Mesendoderm (in vitro differentiated cells): Measurements from ENCODE around the gene ABCA1.

Experiments used
- DNase-seq: peaks from one replicate; pipeline ENCODE4 v3.0.0; 2013
- H2AK5ac ChIP-seq: 2 replicates; pipeline ENCODE4 v1.6.1; 2013; ENCODE audit warnings: low read length, inconsistent platforms
- H2BK120ac ChIP-seq: 2 replicates; pipeline ENCODE4 v1.6.1; 2013; ENCODE audit warnings: low read depth, mild to moderate bottlenecking, low read length, moderate library complexity, mixed read lengths
- H2BK15ac ChIP-seq: replicated peaks from 2 replicates; pipeline ENCODE4 v1.6.1; 2013; ENCODE audit warnings: low read depth, mild to moderate bottlenecking, moderate library complexity
- H2BK5ac ChIP-seq: 2 replicates; pipeline ENCODE4 v1.6.1; 2013; ENCODE audit warnings: low read length, inconsistent platforms
- H3K18ac ChIP-seq: 2 replicates; pipeline ENCODE4 v1.6.1; 2013; ENCODE audit warnings: mild to moderate bottlenecking, low read length, mixed read lengths
- H3K23ac ChIP-seq: one replicate; pipeline ENCODE4 v1.6.1; 2013; ENCODE audit warnings: low read length
- H3K27ac ChIP-seq: 2 replicates; pipeline ENCODE4 v1.5.1; 2013; ENCODE audit warnings: low read depth, mild to moderate bottlenecking, inconsistent platforms, low read length, moderate library complexity
- H3K27me3 ChIP-seq: 2 replicates; pipeline ENCODE4 v1.6.1; 2013; ENCODE audit warnings: low read length, control low read depth, mild to moderate bottlenecking, inconsistent platforms; ENCODE audit not compliant: insufficient read depth, poor library complexity
- H3K36me3 ChIP-seq: 2 replicates; pipeline ENCODE4 v1.6.1; 2013; ENCODE audit warnings: low read length, inconsistent platforms; ENCODE audit not compliant: control insufficient read depth, insufficient read depth
- H3K4ac ChIP-seq: one replicate; pipeline ENCODE4 v1.6.1; 2013; ENCODE audit warnings: low read depth, mild to moderate bottlenecking, low read length, moderate library complexity
- H3K4me1 ChIP-seq: 2 replicates; pipeline ENCODE4 v1.6.1; 2013; ENCODE audit warnings: low read depth, low read length, inconsistent platforms; ENCODE audit not compliant: control insufficient read depth
- H3K4me2 ChIP-seq: 2 replicates; pipeline ENCODE4 v1.6.1; 2013; ENCODE audit warnings: low read length
- H3K4me3 ChIP-seq: 2 replicates; pipeline ENCODE4 v1.5.1; 2013; ENCODE audit warnings: mild to moderate bottlenecking, low read length
- H3K56ac ChIP-seq: one replicate; pipeline ENCODE4 v1.6.1; 2013; ENCODE audit warnings: low read length
- H3K79me1 ChIP-seq: 2 replicates; pipeline ENCODE4 v1.6.1; 2013; ENCODE audit warnings: low read length, inconsistent platforms
- H3K79me2 ChIP-seq: 2 replicates; pipeline ENCODE4 v1.6.1; 2013; ENCODE audit warnings: mild to moderate bottlenecking, low read length; ENCODE audit not compliant: control insufficient read depth, insufficient read depth
- H3K9ac ChIP-seq: 2 replicates; pipeline ENCODE4 v1.6.1; 2013; ENCODE audit warnings: low read length, inconsistent platforms
- H4K5ac ChIP-seq: one replicate; pipeline ENCODE4 v1.6.1; 2013; ENCODE audit warnings: low read length
- H4K8ac ChIP-seq: one replicate; pipeline ENCODE4 v1.6.1; 2013; ENCODE audit warnings: low read depth, mild to moderate bottlenecking, control low read depth, low read length, moderate library complexity
- WGBS: extraction: QIAGEN DNeasy Blood & Tissue Kit; methylation state at CpG from one replicate; pipeline ENCODE4 v1.1.7; 2013; ENCODE audit warnings: low lambda C conversion rate, missing lambda C conversion rate; ENCODE audit not compliant: insufficient coverage; ENCODE audit errors: extremely low coverage; 5-methylcytosine and 5-hydroxymethylcytosine counted together

Gene ABCA1

DNA sequence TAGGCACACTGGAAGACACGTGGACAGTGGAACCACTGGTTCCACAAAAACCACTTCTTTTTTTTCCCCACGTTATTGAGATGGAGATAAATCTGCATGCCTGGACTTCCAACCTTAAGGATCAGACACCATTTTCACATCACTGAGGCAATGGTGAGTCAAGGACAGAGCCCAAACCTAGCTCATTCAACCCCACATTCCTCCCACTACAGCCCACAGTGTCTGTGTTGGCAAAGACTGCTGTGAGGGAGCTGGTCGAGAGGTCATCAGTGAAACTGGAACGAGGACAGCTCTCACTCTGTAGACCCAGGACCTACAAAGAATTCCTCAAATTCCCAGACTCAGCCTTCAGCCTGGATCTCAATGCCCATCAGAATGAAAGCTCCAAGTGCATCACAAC, 74.8 kb downstream of the ABCA1 start:
- Histone ChIP-seq H3K9ac (no peak overlapping the region), H3K4me2 (no peak overlapping the region), H3K36me3 (no peaks in the 10 kb centered on the region), H3K18ac (no peak overlapping the region), H3K27me3 (no peaks in the 10 kb centered on the region), H3K79me2 (no peaks in the 10 kb centered on the region), H4K5ac (no peak overlapping the region), H4K8ac (no peak overlapping the region), H3K4me1 (no peaks in the 10 kb centered on the region), H3K27ac (no peak overlapping the region), H2BK5ac (no peak overlapping the region), H2BK15ac (no peak overlapping the region), H3K4me3 (no peak overlapping the region), H3K79me1 (no peaks in the 10 kb centered on the region), H3K56ac (no peak overlapping the region), H3K4ac (no peak overlapping the region), H3K23ac (no peak overlapping the region), H2BK120ac (no peak overlapping the region), H2AK5ac (no peak overlapping the region)
- WGBS = no CpG with 5 or more reads among the region's 4 CpGs
- DNase-seq = no peak

- H2BK120ac ChIP-seq = no peak overlapping the region
- H3K27me3 ChIP-seq = no peaks in the 10 kb centered on the region
- H3K79me1 ChIP-seq = no peaks in the 10 kb centered on the region
- no peak overlapping the region for H3K18ac ChIP-seq
- H3K27ac ChIP-seq = no peak overlapping the region
- H4K8ac ChIP-seq = no peak overlapping the region
- no peak overlapping the region for H2BK5ac ChIP-seq
- no peak overlapping the region for H4K5ac ChIP-seq
- no peak overlapping the region for H3K56ac ChIP-seq
- no peak overlapping the region for H3K23ac ChIP-seq
- no peak for DNase-seq
- H3K9ac ChIP-seq = no peak overlapping the region
- no peak overlapping the region for H3K4me2 ChIP-seq
- H3K4me1 ChIP-seq = no peaks in the 10 kb centered on the region
- no peaks in the 10 kb centered on the region for H3K36me3 ChIP-seq
- H3K4ac ChIP-seq = no peak overlapping the region
- H2AK5ac ChIP-seq = no peak overlapping the region
- H3K4me3 ChIP-seq = no peak overlapping the region
- no peaks in the 10 kb centered on the region for H3K79me2 ChIP-seq
- no peak overlapping the region for H2BK15ac ChIP-seq
- no CpG with 5 or more reads among the region's 3 CpGs for WGBS
These were observed 76.4 kb downstream of the ABCA1 start for GRCh38 chr9:104851546-104851920.

DNA sequence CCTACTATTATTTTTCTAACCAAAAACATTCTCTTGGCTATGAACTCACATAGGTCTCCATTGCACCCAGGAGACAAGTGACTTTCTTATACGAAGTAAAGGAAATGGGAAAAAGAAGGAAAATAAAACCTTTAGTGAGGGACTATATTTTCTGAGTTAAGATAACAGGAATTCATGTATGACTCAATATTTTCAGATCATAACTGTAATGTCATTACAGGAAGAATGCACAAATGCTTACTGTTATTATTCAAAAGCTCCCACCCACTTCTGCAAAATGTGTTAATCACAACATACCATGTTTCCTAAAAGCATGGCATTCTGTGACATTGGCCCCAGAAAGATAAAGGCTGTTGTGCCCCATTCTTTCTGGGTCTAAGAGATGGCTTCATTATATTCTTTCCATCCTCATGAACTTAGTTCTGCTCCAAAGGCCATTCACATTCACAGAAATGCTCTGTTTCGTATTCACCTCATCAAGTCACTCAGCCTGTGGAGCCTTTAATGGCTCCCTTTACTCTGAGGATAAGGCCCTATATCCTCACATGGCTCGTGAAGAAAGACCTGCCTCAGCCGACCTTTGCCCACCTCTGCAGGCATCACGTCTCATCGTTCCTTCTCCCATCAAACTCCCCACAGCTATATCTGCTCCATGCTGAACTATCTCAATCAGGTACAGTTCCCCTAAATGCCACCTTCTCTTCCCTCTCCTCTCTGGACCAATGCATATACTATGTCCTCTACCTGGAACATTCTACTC, 77.0 kb downstream of the ABCA1 start:
- no peaks in the 10 kb centered on the region for H3K79me1 ChIP-seq
- no peaks in the 10 kb centered on the region for H3K36me3 ChIP-seq
- H2AK5ac ChIP-seq = no peak overlapping the region
- no peak overlapping the region for H3K9ac ChIP-seq
- H2BK5ac ChIP-seq = no peak overlapping the region
- H4K5ac ChIP-seq = no peak overlapping the region
- no peaks in the 10 kb centered on the region for H3K27me3 ChIP-seq
- no peak overlapping the region for H3K4me2 ChIP-seq
- no peak overlapping the region for H2BK15ac ChIP-seq
- H3K4me1 ChIP-seq = no peaks in the 10 kb centered on the region
- H3K56ac ChIP-seq = no peak overlapping the region
- no peak overlapping the region for H2BK120ac ChIP-seq
- no CpG with 5 or more reads among the region's 6 CpGs for WGBS
- no peak overlapping the region for H3K27ac ChIP-seq
- H3K79me2 ChIP-seq = no peaks in the 10 kb centered on the region
- no peak overlapping the region for H3K18ac ChIP-seq
- H3K4ac ChIP-seq = no peak overlapping the region
- no peak overlapping the region for H3K4me3 ChIP-seq
- DNase-seq = no peak
- H4K8ac ChIP-seq = no peak overlapping the region
- H3K23ac ChIP-seq = no peak overlapping the region

- H3K27ac ChIP-seq = no peak overlapping the region
- no peak overlapping the region for H3K4me2 ChIP-seq
- H2BK120ac ChIP-seq = no peak overlapping the region
- no peak overlapping the region for H3K56ac ChIP-seq
- no peak overlapping the region for H3K23ac ChIP-seq
- no peak overlapping the region for H3K4me3 ChIP-seq
- no peak overlapping the region for H2BK15ac ChIP-seq
- no peak overlapping the region for H3K4ac ChIP-seq
- no peak overlapping the region for H3K18ac ChIP-seq
- DNase-seq = no peak
- H2AK5ac ChIP-seq = no peak overlapping the region
- H3K9ac ChIP-seq = no peak overlapping the region
- H4K8ac ChIP-seq = no peak overlapping the region
- H3K79me1 ChIP-seq = no peaks in the 10 kb centered on the region
- no peak overlapping the region for H4K5ac ChIP-seq
- H3K27me3 ChIP-seq = no peaks in the 10 kb centered on the region
- H3K79me2 ChIP-seq = no peaks in the 10 kb centered on the region
- no peaks in the 10 kb centered on the region for H3K36me3 ChIP-seq
- H2BK5ac ChIP-seq = no peak overlapping the region
- H3K4me1 ChIP-seq = no peaks in the 10 kb centered on the region
These were observed 78.9 kb downstream of the ABCA1 start for GRCh38 chr9:104849023-104849422.

- Histone ChIP-seq H3K4me3 (no peak overlapping the region), H3K23ac (no peak overlapping the region), H3K9ac (no peak overlapping the region), H3K27ac (no peak overlapping the region), H2AK5ac (no peak overlapping the region), H3K56ac (no peak overlapping the region), H3K79me1 (no peaks in the 10 kb centered on the region), H3K4ac (no peak overlapping the region), H2BK120ac (no peak overlapping the region), H3K4me2 (no peak overlapping the region), H3K18ac (no peak overlapping the region), H3K79me2 (no peaks in the 10 kb centered on the region), H3K27me3 (no peaks in the 10 kb centered on the region), H3K36me3 (no peaks in the 10 kb centered on the region), H4K8ac (no peak overlapping the region), H2BK15ac (no peak overlapping the region), H2BK5ac (no peak overlapping the region), H4K5ac (no peak overlapping the region), H3K4me1 (no peaks in the 10 kb centered on the region)
- DNase-seq = no peak
- no CpG with 5 or more reads among the region's 3 CpGs for WGBS
These were observed 83.2 kb downstream of the ABCA1 start for GRCh38 chr9:104844710-104845109.

GRCh38 chr9:104843644-104844240, 84.2 kb downstream of the ABCA1 start:
- WGBS = no CpG with 5 or more reads among the region's 4 CpGs
- H3K27ac ChIP-seq = no peak overlapping the region

More at GRCh38 chr9:104843644-104844240, 84.2 kb downstream of the ABCA1 start:
- Histone ChIP-seq H3K79me1 (no peaks in the 10 kb centered on the region), H2AK5ac (no peak overlapping the region), H3K27me3 (no peaks in the 10 kb centered on the region), H2BK120ac (no peak overlapping the region), H3K23ac (no peak overlapping the region), H3K4ac (no peak overlapping the region), H3K79me2 (no peaks in the 10 kb centered on the region), H3K18ac (no peak overlapping the region), H3K4me1 (no peaks in the 10 kb centered on the region), H2BK15ac (no peak overlapping the region), H3K4me3 (no peak overlapping the region), H2BK5ac (no peak overlapping the region), H3K56ac (no peak overlapping the region), H3K36me3 (no peaks in the 10 kb centered on the region), H3K4me2 (no peak overlapping the region), H4K5ac (no peak overlapping the region), H4K8ac (no peak overlapping the region), H3K9ac (no peak overlapping the region)
- no peak for DNase-seq
